Left lobe of liver (tissue), 2 donors: ENCODE results near the gene GRIFIN. TPM values are rescaled to one million over a fixed set of nuclear protein-coding genes. Genes with fewer than 3 reads are reported as not detected.

ENCODE experiments used
- ATAC-seq: fragments of 200-7000 bp; cut with Tn5 transposase; one replicate; pipeline ENCODE4 v1.9.1; 2020; ENCODE audit warnings: mild to moderate bottlenecking, moderate library complexity
- DNase-seq: peaks from one replicate; pipeline ENCODE4 v3.0.0-alpha.2; 2020; ENCODE audit warnings: low spot score
- total RNA-seq: library from RNA; stranded (reverse); gene quantifications from one replicate; pipeline ENCODE4 v1.2.1, GENCODE V29; 2021
- donor health status: DM: no; HTN: no; CAD: no; lungs with moderate emphysema.
- donor health status: DM: no; HTN: yes; CAD: no.

GRIFIN gene, protein sequence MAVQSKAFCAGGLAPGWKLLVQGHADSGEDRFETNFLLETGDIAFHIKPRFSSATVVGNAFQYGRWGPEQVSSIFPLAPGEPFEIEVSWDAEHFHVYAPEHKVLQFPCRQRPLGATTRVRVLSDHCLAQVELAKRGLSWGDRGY
- not detected for total RNA-seq

DNA sequence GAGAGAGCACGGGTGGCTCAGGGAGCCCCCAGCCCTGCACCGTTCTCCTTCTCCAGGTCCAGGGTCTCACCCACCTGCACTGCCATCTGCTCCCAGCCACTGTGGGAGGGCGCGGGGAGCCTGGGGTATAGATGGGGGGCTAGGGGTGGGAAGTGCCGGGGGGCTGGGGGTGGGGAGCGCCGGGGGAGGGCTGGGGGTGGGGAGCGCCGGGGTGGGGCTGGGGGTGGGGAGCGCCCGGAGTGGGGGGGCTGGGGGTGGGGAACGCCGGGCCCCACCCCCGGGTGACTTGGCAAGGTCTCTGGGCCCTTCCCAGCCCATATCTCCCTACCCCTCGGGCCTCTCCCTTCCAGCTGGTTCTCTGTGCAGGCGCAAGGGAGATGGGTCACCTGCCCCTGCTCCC lies at the start of gene GRIFIN:
TSS of gene GRIFIN (minus strand) at position 101 of the 400 bp plus-strand sequence. CDS start at position 86, 15 bp downstream.
- no peak for ATAC-seq
- DNase-seq = no peak

DNA sequence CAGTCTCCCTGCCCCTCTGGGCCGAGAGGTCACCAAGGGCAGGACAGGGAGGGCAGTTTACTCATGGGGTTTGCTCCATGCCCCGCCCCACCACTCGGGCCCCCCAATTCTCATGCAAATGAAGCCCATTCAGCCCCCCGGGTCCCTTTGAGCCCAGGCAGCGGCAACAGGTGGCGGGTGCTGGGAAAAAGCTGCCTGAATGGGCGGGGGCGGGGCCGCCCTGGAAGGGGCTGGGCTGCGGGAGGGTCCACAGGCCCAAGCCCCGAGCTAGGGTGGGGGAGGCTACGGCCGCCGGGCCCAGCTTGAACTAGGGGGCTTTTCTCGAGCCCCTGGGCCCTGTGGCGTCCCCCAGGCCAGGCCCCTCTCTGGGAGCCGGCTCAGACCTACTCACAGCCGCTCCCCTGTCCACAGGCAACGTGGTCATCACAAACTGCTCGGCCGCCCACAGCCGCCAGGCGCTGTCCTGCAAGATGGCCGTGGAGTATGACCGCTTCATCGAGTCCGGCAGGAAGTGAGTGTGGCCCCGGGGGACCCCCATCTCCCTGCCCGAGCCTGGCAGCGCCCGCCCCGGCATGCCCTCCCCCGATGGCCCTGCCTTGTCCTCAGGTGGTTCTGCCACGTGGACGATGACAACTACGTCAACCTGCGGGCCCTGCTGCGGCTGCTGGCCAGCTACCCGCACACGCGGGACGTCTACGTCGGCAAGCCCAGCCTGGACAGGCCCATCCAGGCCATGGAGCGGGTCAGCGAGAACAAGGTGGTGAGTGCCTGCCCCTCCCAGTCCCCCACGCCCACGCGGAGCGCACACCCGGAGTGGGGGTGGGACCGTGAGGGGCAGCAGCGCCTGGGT lies 48.8 kb upstream of the GRIFIN start:
- DNase-seq (no peak), ATAC-seq (no peak)

DNA sequence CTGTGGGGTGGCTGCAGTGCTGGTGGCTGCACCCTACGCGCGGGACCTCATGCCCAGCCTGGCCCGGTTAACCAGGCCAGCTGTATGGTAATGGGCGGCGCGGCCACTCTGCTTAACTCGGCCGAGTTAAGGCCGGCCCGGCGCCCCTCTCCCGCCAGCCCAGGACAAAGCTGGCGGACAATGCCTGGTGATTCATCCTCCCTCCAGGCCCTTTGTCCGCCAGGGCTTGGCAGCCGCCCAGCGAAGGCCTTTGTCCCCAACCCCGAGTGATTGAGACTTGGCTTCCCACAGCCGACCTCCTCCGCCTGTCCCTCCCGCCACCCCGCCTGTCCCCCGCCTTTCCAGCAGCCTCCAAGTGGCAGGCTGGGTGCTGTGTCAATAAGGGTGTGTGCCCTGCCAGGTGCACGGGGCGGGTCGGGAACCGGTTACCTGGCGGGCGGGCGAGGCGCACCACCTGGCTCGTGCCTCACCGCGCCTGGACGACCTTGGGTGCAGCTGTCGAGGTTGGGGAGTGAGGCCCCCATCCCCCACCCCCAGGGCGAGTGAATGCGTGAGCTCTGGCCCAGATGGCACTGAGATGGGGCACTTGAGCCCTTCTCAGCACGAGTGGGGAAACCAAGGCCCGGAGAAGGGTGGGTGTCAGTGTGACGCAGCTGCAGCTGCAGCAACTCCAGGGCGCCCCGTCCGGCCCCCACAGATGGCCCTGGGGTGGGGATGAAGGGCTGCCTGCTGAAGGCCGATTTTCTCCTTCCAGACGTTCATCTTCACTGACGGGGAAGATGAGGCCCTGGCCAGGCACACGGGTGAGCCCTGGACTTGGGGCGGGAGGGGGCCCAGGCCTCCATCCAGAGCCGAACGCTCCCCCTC lies 48.0 kb upstream of the GRIFIN start:
- ATAC-seq (peak; percentile 17), DNase-seq (peak; percentile 66)

DNA sequence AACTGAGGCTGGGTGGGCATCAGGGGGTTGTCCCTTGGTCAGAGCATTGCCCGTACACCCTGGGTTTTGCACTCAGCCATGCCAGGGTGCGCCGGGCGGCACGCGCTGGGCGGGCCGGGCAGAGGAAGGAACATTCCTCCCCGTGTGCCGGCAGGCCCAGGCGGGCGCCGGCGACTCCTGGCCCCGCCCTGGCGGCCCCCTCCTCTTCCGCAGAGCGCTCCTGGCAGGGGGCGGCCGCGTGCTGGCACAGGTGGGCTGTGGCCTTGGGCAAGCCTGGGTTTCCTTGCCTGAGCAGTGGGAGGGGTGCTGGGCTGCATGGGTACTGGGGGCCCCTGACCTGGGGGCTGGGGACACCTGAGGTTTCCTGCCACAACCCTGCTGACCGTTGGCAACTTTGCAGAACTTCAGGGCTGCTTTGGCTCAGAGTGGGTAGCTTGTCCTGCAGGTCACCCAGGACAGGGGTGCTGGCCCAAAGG lies 47.3 kb upstream of the GRIFIN start:
- no peak for ATAC-seq
- DNase-seq = no peak

DNA sequence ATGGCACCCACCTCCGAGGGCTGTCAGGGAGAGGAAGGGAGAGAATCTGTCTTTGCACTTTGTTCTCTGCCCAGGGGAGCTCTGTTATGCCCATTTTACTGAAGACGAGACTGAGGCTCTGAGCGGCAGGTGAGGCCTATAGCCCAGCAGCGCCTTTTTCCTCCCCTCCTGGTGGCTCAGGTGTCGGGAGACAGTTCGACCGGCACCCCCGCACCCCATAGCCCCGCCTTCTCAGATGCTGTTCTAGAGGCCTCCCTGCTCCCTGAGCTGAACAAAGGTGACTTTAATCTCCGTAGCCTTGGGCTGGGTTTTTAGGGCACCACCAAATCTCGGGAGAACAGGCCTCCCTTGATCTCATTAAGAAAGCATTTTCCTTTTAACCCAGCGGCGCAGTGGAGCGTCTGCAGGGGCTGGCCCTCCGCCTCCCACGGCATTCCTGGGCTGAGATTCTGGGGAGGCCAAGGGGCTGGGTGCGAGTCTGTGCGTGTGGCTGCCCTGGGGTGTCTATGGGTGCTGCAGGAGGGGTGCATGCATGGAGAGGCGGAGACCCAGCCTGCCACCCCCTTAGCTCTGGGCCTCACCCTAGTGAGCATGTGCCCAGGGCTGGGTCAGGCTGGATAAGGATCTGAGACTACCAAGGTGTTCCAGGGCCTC lies 46.7 kb upstream of the GRIFIN start:
- ATAC-seq (no peak), DNase-seq (no peak)

DNA sequence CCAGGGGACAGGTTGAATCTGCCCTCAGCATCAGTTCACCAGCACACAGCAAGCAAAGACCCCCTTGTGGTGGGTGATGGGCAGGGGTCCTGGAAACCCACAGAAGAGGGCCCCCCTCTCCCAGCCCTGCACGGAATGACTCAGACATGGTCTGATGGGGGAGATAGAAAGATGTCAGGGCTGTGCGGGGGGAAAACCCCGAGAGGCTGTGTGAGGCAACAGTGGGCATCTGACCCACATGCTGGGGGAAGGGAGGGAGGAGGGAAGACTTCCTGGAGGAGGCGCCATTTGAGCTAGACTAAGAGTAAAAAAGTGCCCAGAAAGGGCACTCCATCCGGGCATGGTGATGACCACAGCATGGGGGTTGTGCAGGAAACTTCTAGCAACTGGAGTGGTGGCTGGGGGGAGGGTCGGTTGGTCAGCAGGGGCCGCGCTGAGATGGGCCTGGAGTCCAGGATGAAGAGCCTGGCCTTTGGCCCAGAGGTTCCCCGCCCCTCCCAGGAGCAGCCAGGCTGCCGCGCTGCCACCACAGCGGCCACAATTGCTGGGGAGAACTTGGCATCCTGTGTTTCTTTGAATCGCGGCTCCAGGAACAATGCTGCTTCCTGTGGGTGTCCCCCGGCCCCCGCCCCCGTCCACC lies 45.9 kb upstream of the GRIFIN start:
- peak; percentile 2 for ATAC-seq
- no peak for DNase-seq

DNA sequence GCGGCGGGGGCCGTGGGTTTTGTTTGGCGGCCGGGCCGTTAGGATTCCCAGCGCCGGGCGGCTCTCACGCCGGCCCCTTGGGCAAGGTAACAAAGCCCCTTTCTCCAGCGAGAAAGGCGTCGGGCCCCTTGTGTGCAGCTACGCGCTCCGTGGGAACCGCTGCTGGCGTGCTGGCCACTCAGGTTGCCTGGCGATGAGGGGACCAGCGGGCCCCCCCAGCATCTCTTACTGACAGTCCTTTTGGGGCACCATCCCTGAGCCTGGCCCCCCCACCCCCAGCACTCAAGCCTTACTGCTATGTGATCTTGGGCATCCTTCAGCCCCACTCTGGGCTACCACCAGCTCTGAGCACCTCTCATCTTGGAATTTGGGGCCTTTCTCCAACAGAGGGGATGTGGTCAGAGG lies 45.1 kb upstream of the GRIFIN start:
- DNase-seq (no peak), ATAC-seq (no peak)

DNA sequence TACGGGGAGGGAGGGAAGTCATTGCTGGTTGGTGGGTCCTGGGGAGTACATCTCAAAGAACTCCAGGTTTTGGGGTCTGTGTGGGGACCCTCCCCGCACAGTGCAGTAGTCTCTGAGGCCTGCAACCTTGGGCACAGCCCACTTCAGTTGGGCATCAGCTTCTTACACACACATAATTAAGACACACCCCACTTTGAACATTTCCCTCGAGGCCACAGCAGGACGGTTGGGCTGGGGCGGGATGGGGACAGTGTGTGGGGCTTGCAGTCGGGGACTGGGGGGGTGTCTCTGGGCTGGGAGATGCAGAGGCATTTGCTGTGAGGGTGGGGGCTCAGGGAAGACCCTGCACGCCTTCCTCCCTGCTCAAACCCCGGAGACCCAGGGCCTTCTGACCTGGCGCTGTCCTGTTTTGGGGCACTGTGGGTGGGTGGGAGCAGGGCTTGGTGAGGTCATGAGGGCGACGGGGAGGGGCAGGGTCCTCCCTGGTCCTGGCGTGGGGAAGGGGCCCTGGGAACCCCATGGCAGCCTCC lies 44.6 kb upstream of the GRIFIN start:
- no peak for DNase-seq
- ATAC-seq = no peak

DNA sequence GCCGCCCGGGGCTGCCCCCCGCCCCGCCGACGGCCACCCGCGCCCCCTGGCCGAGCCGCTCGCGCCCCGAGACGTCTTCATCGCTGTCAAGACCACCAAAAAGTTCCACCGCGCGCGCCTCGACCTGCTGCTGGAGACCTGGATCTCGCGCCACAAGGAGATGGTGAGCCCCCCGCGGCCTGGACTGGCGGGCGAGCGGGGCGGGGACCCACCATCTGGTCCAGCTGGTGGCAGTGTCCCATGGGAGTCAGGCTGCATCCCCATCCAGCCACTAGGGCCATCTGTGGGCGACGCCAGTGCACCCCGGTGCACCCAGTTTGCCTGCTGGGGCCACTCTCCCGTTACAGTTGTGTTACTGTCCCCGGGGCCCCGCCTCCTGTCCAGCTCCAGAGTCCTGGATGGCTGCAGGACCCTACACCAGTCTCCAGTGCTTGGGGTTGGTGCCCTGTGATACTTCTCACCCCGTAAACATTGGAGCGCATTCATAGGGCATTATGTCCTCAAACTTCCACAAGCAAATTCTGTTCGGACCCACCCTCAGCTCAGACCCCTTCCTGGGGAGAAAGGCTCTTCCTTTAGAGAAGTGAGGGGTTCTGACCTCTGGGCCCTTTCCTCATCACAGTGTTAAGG lies 44.0 kb upstream of the GRIFIN start:
- DNase-seq (no peak), ATAC-seq (no peak)

DNA sequence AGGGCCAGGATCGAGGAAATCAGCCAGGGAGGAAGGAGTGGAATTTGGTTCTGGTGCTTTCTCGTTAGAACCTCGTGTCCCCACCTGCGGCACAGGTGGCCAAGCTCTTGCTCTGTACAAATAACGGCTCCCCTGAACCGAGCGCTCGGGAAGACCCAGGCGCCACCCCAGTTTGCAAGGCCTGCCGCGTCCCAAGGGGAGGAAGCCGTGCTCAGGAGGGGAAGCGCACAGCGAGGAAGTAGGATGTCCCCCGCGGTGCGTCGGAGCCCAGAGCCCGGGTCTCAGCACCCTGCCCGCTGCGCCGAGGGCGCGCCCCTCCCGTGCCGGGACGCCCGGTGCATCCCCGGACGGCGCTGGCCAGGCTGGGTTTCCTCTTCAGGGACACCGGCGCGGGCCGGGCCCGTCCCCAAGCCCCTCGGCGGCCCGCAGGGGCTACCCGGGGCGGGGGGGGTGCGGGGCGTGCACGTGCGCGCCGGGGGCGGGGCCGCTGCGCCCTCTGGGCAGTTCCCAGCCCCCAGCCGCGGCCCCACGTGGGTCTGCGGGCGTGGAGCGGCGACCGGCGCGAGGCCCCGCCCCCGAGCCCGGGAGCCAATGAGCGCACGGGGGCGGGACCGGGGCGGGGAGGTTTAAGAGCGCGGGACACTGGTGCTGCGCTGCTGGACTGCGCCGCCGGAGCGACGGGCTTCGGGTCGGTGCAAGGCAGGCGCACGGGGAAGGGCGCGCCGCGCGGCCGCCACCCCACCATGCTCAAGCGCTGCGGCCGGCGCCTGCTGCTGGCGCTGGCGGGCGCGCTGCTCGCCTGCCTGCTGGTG lies 43.1 kb upstream of the GRIFIN start, which contains the start of gene LFNG:
TSS of gene LFNG (plus strand) at position 656 of the 812 bp plus-strand sequence. CDS start at position 744, 88 bp downstream.
- peak; percentile 93 for ATAC-seq
- DNase-seq = peak; percentile 88

DNA sequence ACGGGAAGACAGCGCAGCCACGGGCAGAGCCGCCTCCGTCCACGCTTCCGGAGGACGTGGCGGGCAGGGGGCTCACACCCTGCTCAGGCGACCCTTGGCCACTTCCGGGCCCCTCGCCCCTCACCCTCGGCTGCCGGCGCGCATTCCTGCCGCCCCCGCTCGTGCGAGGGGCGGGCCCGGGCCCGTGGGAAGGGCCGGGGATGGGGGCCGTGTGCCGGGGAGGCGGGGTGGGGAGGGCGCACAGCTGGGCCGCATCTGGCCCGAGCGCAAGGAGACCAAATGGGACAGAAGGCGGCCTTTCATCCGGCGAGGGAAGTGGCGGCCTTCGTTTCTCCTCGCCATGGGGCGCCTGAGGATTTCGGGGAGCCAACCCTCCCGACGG lies 42.5 kb upstream of the GRIFIN start:
- no peak for DNase-seq
- no peak for ATAC-seq

DNA sequence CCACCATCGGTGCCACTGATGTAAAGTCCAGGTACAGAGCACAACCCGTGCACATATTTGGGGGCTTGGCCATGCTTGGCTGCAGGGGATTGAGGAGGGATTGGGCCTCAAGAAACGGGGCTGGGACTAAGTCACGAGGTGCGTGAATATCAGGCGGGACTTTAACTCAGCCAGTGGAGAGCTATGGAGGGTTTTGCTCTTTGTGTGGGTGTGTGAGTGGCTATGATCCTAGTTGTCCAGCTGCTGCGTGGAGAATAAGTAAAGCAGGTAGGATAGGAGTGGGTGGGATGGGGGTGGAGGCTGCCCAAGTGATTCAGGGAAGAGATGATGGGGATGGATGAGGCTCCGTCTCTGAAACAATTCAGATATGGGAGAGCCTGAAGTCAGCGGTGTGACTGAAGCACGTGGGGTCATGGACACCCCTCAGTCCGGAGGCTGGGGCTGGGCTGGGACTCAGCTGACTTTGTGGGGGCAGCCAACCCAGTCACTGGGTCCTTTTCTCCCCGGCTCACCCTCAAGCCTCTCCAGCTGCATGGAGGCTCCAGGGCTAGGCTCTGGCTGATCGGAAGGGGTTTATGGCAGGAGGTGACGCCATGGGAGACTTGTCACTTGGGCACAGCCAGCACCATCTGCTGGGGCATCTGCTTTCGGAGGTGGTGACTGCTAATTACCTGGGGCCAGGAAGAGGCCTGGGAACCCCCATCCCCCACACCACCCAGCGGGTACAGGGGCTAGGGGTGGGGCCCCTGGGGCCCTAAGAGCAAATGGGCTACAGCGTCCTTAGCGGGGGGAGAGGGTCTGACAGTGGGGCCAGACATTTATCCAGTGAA lies 41.7 kb upstream of the GRIFIN start:
- DNase-seq = no peak
- ATAC-seq = no peak

DNA sequence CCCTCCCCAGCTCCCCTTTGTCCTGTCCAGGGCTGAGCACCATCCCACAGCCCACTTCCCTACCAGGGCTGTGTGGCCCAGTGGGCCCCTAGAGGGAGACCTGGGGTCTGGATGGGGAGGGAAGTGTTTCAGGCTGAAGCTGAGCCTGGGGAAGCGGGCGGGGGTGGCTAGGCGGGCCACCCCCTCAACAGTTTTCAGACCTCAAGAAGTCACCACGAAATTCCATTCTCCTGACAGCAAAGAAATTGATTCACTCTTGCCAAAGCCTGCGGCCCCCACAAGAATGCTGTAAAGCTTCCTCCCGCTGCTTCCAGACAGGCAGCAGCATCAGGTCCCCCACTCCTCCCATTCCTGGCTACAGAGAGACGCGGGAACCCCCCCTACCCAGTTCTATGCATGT lies 40.8 kb upstream of the GRIFIN start:
- no peak for DNase-seq
- no peak for ATAC-seq

DNA sequence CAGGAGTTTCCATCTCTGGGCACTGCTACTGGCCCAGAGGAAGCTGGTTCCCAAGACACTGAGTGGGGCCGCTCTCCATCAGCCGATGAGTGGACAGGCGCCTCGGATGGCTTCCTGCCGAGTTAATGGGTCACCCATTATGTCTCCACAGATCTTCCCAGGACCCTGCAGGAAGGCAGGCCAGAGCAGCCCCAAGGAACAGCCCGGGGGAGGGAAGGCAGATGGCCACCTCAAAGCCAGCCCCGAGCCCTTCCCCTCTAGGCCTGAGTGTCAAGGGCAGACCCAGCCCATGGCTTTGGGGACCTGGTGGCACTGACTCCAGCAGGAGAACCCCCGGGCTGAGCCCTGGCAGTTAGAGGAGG lies 40.0 kb upstream of the GRIFIN start:
- DNase-seq (no peak), ATAC-seq (no peak)

DNA sequence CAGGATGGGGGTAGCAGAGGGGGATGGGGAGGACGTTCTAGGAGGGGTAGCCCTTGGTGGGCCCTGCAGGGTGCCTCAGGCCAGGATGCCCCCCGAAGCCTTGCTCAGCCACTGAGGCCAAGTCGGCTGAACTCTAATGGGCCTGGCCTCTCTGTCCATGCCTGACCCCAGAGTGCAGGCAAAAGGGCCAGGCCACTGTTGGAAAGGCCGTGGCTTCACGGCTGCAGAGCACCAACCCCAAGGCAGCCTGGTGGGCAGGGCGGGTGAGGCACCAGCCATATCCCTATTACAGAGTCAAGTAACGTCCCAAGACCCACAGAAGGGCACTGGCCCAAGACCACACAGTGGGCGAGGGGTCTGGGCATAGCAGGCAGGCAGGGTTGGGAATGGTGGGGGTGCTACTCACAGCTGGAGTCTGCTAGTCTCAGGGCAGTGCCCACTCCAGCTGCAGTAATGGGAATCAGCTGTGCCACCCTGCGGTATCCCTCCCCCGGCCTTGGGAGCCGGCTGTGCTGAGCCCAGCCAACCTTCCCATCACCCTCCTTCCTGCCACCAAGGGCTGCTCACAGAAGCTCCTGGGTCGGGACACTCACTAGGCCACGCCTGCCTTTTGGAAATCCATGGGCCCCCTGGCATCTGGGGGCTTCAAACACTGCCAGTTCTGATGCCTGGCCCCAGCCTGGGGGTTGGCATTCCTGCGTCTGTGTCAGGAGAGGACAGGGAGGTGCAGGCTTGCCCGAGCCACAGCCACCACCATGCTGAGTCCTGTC lies 39.4 kb upstream of the GRIFIN start:
- ATAC-seq (no peak), DNase-seq (no peak)

DNA sequence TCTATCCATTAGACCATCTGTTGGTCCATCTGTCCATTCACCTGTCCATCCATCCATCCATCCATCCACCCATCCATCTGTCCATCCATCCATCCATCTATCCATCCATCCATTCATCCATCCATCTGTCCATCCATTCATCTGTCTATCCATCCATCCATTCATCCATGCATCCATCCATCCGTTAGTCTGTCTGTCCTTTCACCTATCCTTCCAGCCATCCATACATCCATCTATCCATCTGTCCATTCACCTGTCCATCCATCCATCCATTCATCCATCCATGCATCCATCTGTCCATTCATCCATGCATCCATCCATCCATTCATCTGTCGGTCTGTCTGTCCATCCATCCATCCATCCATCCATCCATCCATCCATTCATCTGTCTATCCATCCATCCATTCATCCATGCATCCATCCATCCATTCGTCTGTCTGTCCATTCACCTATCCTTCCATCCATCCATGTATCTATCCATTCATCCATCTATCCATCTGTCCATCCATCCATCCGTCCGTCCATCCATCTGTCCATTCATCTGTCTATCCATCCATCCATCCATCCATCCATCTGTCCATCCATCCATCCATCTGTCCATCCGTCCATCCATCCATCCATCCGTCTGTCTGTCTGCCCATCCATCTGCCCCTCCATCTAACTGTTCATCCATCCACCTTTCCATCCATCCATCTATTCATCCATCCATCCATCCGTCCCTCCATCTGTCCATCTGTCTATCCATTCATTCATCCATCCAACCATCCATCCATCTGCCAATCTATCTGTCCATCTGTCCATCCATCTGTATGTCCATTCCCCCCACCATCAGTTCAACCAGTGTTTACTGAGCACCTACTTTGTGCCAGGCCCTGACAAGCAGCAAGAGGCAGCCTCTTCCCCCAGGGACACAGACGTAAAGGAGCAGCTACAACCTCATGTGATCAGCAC lies 38.5 kb upstream of the GRIFIN start:
- ATAC-seq (no peak), DNase-seq (no peak)
